Measurements from ENCODE around the gene MFAP2. TPM values are rescaled to one million over a fixed set of nuclear protein-coding genes. Genes with fewer than 3 reads are reported as not detected.

The MFAP2 gene
- total RNA-seq, 4 donors from 2014 or later = 1.1 to 5.6 (median 3.5) TPM; not detected in 1

GRCh38 chr1:17027403-17027802, 47.0 kb upstream of the MFAP2 start:
- Histone ChIP-seq H3K9me3 (no peaks in the 10 kb centered on the region), H3K27ac (no peak overlapping the region), H3K4me1 (no peaks in the 10 kb centered on the region), H3K4me3 (no peak overlapping the region), H3K27me3 (no peaks in the 10 kb centered on the region), H3K36me3 (peaks cover 0 to 77% (median 31%) of the 10 kb centered on the region in 4 donors)
- in situ Hi-C loops (cut with MboI; ENCODE audit: low pct_ligation_motif_present in 1 of 4, low pct_unique_long_range_greater_than_20kb in 1 of 4, low sequenced_read_pairs in 3 of 4) = no loop called here
- TF ChIP-seq CTCF (IDR thresholded peaks at IDR 0.05) = no peak
- TF ChIP-seq POLR2AphosphoS5 (IDR thresholded peaks at IDR 0.05) = no peak
- intact Hi-C loops (cut with DNase I; ENCODE audit: low total_unique reads) = no loop called here
- no peak for DNase-seq
- 74 to 80% methylated on average over 1 to 5 of the region's 5 CpGs for WGBS, 2 donors (ENCODE audit: low coverage in 1 of 2)

DNA sequence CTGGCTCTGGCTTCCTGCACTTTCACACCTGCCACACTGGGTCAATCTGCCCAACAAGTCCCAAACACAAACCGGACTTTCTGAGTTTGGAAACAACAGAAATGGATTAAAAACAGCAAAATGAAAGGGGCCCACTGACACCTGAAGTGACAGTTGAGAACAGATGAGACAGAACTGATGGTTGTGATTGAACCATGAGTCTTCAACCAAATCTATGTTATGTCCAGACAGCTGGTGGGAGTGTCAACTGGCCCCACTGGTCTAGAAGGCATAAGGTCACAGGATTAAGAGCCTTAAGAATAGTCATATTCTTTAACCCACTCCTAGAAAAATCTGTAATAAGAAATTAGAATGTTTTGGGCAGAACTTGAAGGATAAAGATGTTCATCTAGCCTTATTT, 44.3 kb upstream of the MFAP2 start:
- TF ChIP-seq CTCF (IDR thresholded peaks at IDR 0.05) = no peak
- TF ChIP-seq POLR2AphosphoS5 (IDR thresholded peaks at IDR 0.05) = no peak
- TF ChIP-seq POLR2A (IDR thresholded peaks at IDR 0.05) = no peak
- TF ChIP-seq EP300 (IDR thresholded peaks at IDR 0.05; ENCODE audit: low read depth) = no peak
- H3K27ac ChIP-seq = no peak overlapping the region
- intact Hi-C loops (cut with DNase I; ENCODE audit: low total_unique reads) (no loop called here), in situ Hi-C loops (cut with MboI; ENCODE audit: low pct_ligation_motif_present in 1 of 4, low pct_unique_long_range_greater_than_20kb in 1 of 4, low sequenced_read_pairs in 3 of 4) (no loop called here)
- DNase-seq = no peak
- H3K36me3 ChIP-seq = peaks cover 0 to 83% (median 39%) of the 10 kb centered on the region in 4 donors
- H3K4me1 ChIP-seq = no peaks in the 10 kb centered on the region
- 86 to 92% methylated on average over 1 of the region's 1 CpG for WGBS, 2 donors (ENCODE audit: low coverage in 1 of 2)
- H3K4me3 ChIP-seq = no peak overlapping the region
- H3K27me3 ChIP-seq = no peaks in the 10 kb centered on the region
- no peaks in the 10 kb centered on the region for H3K9me3 ChIP-seq

DNA sequence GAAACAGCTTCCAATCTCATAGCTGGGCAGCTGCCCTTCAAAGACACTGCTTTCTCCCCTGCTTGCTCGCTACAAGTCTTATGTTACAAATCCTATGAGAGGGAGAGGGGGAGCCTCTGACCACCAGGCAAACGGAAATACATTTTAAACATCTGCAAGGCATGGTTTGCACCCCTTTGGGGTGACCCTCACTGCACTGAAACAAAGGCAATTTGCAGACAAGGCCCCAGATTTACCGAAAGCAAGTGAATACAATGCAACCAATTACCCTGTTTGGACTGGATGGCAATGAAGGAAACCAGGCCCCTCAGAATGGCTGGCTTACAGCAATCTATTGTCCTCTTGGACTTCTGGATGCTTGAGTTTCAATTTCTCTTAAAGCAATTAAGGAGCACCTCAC, 43.2 kb upstream of the MFAP2 start:
- Histone ChIP-seq H3K9me3 (no peaks in the 10 kb centered on the region), H3K27ac (no peak overlapping the region), H3K27me3 (no peaks in the 10 kb centered on the region), H3K4me1 (no peaks in the 10 kb centered on the region), H3K4me3 (no peak overlapping the region), H3K36me3 (peaks cover 0 to 89% (median 43%) of the 10 kb centered on the region in 4 donors)
- 72 to 90% methylated on average over 2 to 3 of the region's 3 CpGs for WGBS, 2 donors (ENCODE audit: low coverage in 1 of 2)
- no peak for DNase-seq
- intact Hi-C loops (cut with DNase I; ENCODE audit: low total_unique reads) (no loop called here), in situ Hi-C loops (cut with MboI; ENCODE audit: low pct_ligation_motif_present in 1 of 4, low pct_unique_long_range_greater_than_20kb in 1 of 4, low sequenced_read_pairs in 3 of 4) (no loop called here)
- TF ChIP-seq POLR2A (IDR thresholded peaks at IDR 0.05) (no peak), EP300 (IDR thresholded peaks at IDR 0.05; ENCODE audit: low read depth) (no peak), POLR2AphosphoS5 (IDR thresholded peaks at IDR 0.05) (no peak), CTCF (IDR thresholded peaks at IDR 0.05) (no peak)

DNA sequence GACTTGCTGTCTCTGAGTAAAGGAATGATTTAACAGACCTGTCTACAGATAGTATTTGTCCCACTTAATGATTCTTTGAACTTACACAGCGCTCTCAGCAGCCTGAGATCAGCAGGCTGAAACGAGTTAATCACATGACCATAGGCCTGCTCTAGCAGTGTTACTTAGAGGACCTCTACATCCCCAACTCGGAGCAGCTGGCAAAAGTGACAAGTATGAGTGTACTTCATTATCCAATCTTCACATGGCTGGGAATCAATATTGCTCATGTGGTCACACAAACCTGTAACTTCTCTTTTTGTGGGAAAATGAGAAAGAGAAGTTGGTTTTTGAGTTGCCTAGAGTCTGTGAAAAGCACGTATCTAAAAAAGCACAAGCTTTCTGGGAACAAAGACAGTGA, 42.7 kb upstream of the MFAP2 start:
- Histone ChIP-seq H3K27me3 (no peaks in the 10 kb centered on the region), H3K4me3 (no peak overlapping the region), H3K36me3 (peaks cover 0 to 90% (median 41%) of the 10 kb centered on the region in 4 donors), H3K27ac (no peak overlapping the region), H3K9me3 (no peaks in the 10 kb centered on the region), H3K4me1 (no peaks in the 10 kb centered on the region)
- in situ Hi-C loops (cut with MboI; ENCODE audit: low pct_ligation_motif_present in 1 of 4, low pct_unique_long_range_greater_than_20kb in 1 of 4, low sequenced_read_pairs in 3 of 4) (no loop called here), intact Hi-C loops (cut with DNase I; ENCODE audit: low total_unique reads) (no loop called here)
- no peak for DNase-seq
- TF ChIP-seq EP300 (IDR thresholded peaks at IDR 0.05; ENCODE audit: low read depth) = no peak
- no peak for TF ChIP-seq POLR2A (IDR thresholded peaks at IDR 0.05)
- no peak for TF ChIP-seq POLR2AphosphoS5 (IDR thresholded peaks at IDR 0.05)
- no peak for TF ChIP-seq CTCF (IDR thresholded peaks at IDR 0.05)
- 71 to 100% methylated on average over 1 to 4 of the region's 4 CpGs for WGBS, 2 donors (ENCODE audit: low coverage in 1 of 2)
